Stimulated activated CD4-positive, alpha-beta T cell treated with anti-CD3 and anti-CD28 coated beads, Interleukin-15, amount 100 ng/mL, for 1 hour (primary cell): ENCODE results near the gene TRIM22.

ENCODE experiments used
- DNase-seq, 2 donors: peaks; one replicate each; pipeline ENCODE4 v3.0.0-alpha.2; 2020; ENCODE audit warnings: low read depth in 1 of 2, low spot score in 1 of 2

TRIM22 gene

DNA sequence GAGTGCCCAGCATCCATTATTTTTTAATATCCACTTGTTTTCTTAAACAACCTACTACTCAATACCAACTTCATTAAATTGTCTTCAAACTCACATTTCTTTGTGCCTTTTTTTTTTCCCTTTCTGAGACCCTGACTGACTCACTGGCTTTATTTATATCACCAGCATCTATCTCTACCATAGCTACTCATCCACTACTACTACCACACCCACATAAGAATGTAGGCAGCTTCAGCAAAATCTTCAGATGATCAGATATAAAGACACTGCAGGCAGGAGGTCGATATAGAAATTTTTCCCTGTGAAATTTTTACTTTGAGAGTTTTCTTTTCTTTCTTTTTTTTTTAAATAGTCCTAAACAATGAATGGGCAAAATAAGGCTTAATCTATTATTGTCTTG is 48.8 kb downstream of the TRIM22 start:
- no peak for DNase-seq

DNA sequence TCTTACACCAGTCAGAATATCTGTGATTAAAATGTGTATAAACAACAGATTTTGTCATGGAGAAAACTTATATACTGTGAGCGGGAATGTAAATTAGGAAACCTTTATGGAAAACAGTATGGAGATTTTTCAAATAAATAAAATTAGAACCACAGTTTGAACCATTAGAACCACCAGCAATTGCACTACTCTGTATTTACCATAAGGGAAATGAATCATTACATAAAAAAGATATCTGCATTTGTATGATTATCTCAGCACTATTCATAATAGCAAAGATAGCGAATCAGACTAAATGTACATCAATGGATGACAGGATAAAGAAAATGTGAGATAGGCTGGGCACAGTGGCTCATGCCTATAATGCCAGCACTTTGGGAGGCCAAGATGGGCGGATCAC is 57.0 kb downstream of the TRIM22 start:
- DNase-seq = no peak

DNA sequence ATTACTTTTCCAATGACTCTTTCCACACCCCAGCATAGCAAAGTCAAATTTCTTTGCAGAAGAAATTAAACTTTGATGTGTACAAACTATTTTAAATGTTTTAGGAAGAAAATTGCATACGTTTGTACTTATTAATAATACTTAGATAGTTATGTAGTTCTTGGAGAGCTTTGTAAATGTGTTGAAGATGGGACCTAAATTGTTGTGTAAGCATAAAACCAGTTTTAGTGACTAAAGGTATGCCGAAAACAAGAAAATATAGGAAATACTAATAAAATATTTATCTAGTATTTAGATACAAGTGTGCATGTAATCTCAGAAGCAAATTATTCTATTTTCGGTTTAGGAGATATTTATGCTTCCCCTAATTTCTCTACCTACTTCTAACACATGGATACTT is 60.2 kb downstream of the TRIM22 start:
- DNase-seq = no peak

DNA sequence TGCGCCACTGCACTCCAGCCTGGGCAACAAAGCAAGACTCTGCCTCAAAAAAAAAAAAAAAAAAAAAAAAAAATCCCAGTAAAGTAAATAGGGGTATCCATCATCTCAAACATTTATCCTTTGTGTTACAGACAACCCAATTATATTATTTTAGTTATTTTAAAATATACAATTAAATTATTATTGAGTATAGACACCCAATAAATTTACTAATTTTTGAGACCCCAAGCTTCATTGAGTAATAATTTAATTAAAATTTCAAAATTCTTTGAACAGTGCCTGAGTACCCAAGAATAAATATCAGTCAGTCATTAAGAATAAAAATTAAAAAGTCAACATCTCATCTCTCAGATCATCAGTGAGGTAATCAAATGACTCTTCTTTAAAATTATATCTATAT is 64.4 kb downstream of the TRIM22 start, which contains the start of gene OR52N4:
Gene OR52N4, plus strand, starts transcription at position 301 of the 400 bp plus-strand sequence. CDS start 498 bp downstream, outside the sequence.
- DNase-seq = no peak
